B cell (primary cell): ENCODE data around the gene NSUN5. TPM values are rescaled to one million over a fixed set of nuclear protein-coding genes. Genes with fewer than 3 reads are reported as not detected.
"Not testable (repeated sequence)": the region's sequence is repeated elsewhere in the genome, so short reads cannot be mapped to it uniquely, and the experiment has no call there.

Experiments used
- ATAC-seq: fragments of 200-7000 bp; cut with Tn5 transposase; one replicate; pipeline ENCODE4 v1.10.0; 2021; ENCODE audit warnings: low read depth, mild to moderate bottlenecking, moderate number of reproducible peaks, moderate library complexity
- CTCF ChIA-PET: fragments of 350-600 bp; sonication (Branson Sonifier 250); formaldehyde crosslinking; loops from one replicate; lab custom pipeline; 2021; ENCODE audit warnings: antibody characterized with exemption, inconsistent platforms; lab: Charles Lee
- POLR2A ChIA-PET: fragments of 350-600 bp; sonication (Branson Sonifier 250); formaldehyde crosslinking; loops from one replicate; lab custom pipeline; 2021; ENCODE audit warnings: antibody characterized with exemption; lab: Charles Lee
- DNase-seq: peaks from one replicate; pipeline ENCODE4 v3.0.0; 2013
- H2AFZ ChIP-seq: 2 replicates; pipeline ENCODE4 v1.6.1; 2012; ENCODE audit warnings: mild to moderate bottlenecking, low read depth, low read length; ENCODE audit not compliant: insufficient read depth, poor library complexity, severe bottlenecking
- H3K27ac ChIP-seq, 2 donors: 1 replicate in 1 of 2; 2 replicates in 1 of 2; pipeline ENCODE4 v1.5.1; 2012 to 2013; ENCODE audit warnings: low read length in 2 of 2, mild to moderate bottlenecking in 2 of 2, moderate library complexity in 1 of 2
- H3K27me3 ChIP-seq, 4 experiments: fragments of 200-600 bp in 1 of 4; sonication (generic) in 1 of 4; replicated peaks in 1 of 4; 1 replicate in 2 of 4; 2 replicates in 2 of 4; pipeline versions ENCODE4 v1.6.1 to v1.7.0; 2013 to 2016; ENCODE audit warnings: low read length in 3 of 4, mild to moderate bottlenecking in 2 of 4, mixed read lengths in 1 of 4, moderate library complexity in 1 of 4; ENCODE audit not compliant: insufficient read depth in 4 of 4, control insufficient read depth in 3 of 4; ENCODE audit errors: control extremely low read depth in 1 of 4
- H3K36me3 ChIP-seq, 2 experiments: replicated peaks in 1 of 2; 1 replicate in 1 of 2; 2 replicates in 1 of 2; pipeline versions ENCODE4 v1.6.1 to v1.7.1; 2013; ENCODE audit warnings: low read length in 1 of 2; ENCODE audit not compliant: insufficient read depth in 2 of 2, control insufficient read depth in 1 of 2; ENCODE audit errors: control extremely low read depth in 1 of 2, extremely low read depth in 1 of 2
- H3K4me1 ChIP-seq, 2 donors: fragments of 200-600 bp in 1 of 2; sonication (generic) in 1 of 2; 1 replicate in 1 of 2; 2 replicates in 1 of 2; pipeline versions ENCODE4 v1.5.1 to v1.6.1; 2013 to 2017; ENCODE audit warnings: low read length in 2 of 2; ENCODE audit not compliant: control insufficient read depth in 2 of 2, insufficient read depth in 2 of 2
- H3K4me2 ChIP-seq: replicated peaks from 2 replicates; pipeline ENCODE3; 2012; ENCODE audit warnings: mild to moderate bottlenecking, low read depth, low read length; ENCODE audit not compliant: poor library complexity, severe bottlenecking
- H3K4me3 ChIP-seq, 5 experiments: fragments of 200-600 bp in 1 of 5; sonication (generic) in 1 of 5; 1 replicate in 3 of 5; 2 replicates in 2 of 5; pipeline versions ENCODE4 v1.5.1 to v1.7.0; 2011 to 2016; ENCODE audit warnings: low read length in 4 of 5, mild to moderate bottlenecking in 4 of 5, low read depth in 2 of 5, control low read depth in 1 of 5, moderate library complexity in 1 of 5; ENCODE audit not compliant: insufficient read depth in 1 of 5; ENCODE audit errors: control extremely low read depth in 1 of 5, extremely low read depth in 1 of 5
- H3K79me2 ChIP-seq: fragments of 200-600 bp; sonication (generic); one replicate; pipeline ENCODE4 v1.6.0; 2016; ENCODE audit warnings: low read length; ENCODE audit not compliant: control insufficient read depth, insufficient read depth
- H3K9ac ChIP-seq: fragments of 200-600 bp; sonication (generic); 2 replicates; pipeline ENCODE4 v1.6.1; 2017; ENCODE audit warnings: mild to moderate bottlenecking, low read length, moderate library complexity
- H3K9me3 ChIP-seq, 3 donors: one replicate each; pipeline versions ENCODE4 v1.6.1 to v1.7.1; 2013; ENCODE audit warnings: low read length in 2 of 3; ENCODE audit not compliant: control insufficient read depth in 2 of 3, insufficient read depth in 1 of 3; ENCODE audit errors: control extremely low read depth in 1 of 3
- H4K20me1 ChIP-seq: 2 replicates; pipeline ENCODE4 v1.6.0; 2012; ENCODE audit warnings: mild to moderate bottlenecking, low read length; ENCODE audit not compliant: insufficient read depth, control insufficient read depth, poor library complexity, severe bottlenecking
- H3K27ac Mint-ChIP-seq: one replicate; pipeline ENCODE4 v1.8.0; 2021; ENCODE audit warnings: mixed read lengths
- H3K27me3 Mint-ChIP-seq: one replicate; pipeline ENCODE4 v1.8.0; 2021; ENCODE audit warnings: mixed read lengths
- H3K4me1 Mint-ChIP-seq: one replicate; pipeline ENCODE4 v1.8.0; 2021; ENCODE audit warnings: mixed read lengths
- H3K4me3 Mint-ChIP-seq: one replicate; pipeline ENCODE4 v1.8.0; 2021; ENCODE audit warnings: mixed read lengths
- H3K9me3 Mint-ChIP-seq: one replicate; pipeline ENCODE4 v1.8.0; 2022; ENCODE audit warnings: mixed read lengths; ENCODE audit not compliant: insufficient read depth
- WGBS: methylation state at CpG from one replicate; pipeline ENCODE4 v1.1.5; 2013; ENCODE audit warnings: missing lambda C conversion rate; ENCODE audit not compliant: insufficient coverage; 5-methylcytosine and 5-hydroxymethylcytosine counted together
- intact Hi-C: fragments of 100-400 bp; cut with micrococcal nuclease; formaldehyde crosslinking; loops from one replicate; pipeline ENCODE4 v1.10.0; 2022
- polyA plus RNA-seq: library from polyadenylated mRNA; depleted of rRNA; stranded (reverse); fragments of >200 nt; gene quantifications from 2 replicates; pipeline ENCODE4 v1.2.3, GENCODE V29; 2012
- small RNA-seq: library from RNA; depleted of rRNA; stranded (forward); fragments of <200 nt; gene quantifications from one replicate; pipeline ENCODE3, GENCODE V24; 2012; ENCODE audit warnings: low replicate concordance, low read depth; ENCODE audit not compliant: insufficient read length
- total RNA-seq, 2 donors: library from RNA; stranded (reverse); fragments of 120-200 nt in 1 of 2; gene quantifications; 1 replicate in 1 of 2; 2 replicates in 1 of 2; pipeline versions ENCODE4 v1.2.3 to v1.2.4, GENCODE V29; 2013 to 2022

NSUN5 gene
- total and polyA plus RNA-seq, 2 donors (not counting 1 experiment from before 2014, with no cell fraction given), result 67.1 to 98.0 TPM

- H3K4me3 ChIP-seq, H3K27ac Mint-ChIP-seq, H3K27me3 Mint-ChIP-seq, POLR2A ChIA-PET, H3K27me3 ChIP-seq, H3K9me3 Mint-ChIP-seq, CTCF ChIA-PET, H3K79me2 ChIP-seq, H3K4me1 Mint-ChIP-seq, H2AFZ ChIP-seq, H3K9me3 ChIP-seq, H3K9ac ChIP-seq, intact Hi-C loops, H3K27ac ChIP-seq, H3K36me3 ChIP-seq, H3K4me2 ChIP-seq, H4K20me1 ChIP-seq: not testable (repeated sequence)
- H3K4me3 Mint-ChIP-seq, result peak overlapping the region; percentile 32
- peak; percentile 50 for ATAC-seq
- WGBS, result 57% methylated on average over 1 of the region's 4 CpGs
- peak; percentile 11 for DNase-seq
- peaks cover 0 to 11% of the 10 kb centered on the region in 2 donors for H3K4me1 ChIP-seq
Observed at GRCh38 chr7:73267813-73268212, 40.8 kb downstream of the NSUN5 start.

- intact Hi-C loops, H3K27me3 ChIP-seq, POLR2A ChIA-PET, H3K9me3 ChIP-seq, H3K9me3 Mint-ChIP-seq, H3K27me3 Mint-ChIP-seq, H3K36me3 ChIP-seq, H3K27ac ChIP-seq, CTCF ChIA-PET, H3K27ac Mint-ChIP-seq, H3K4me1 Mint-ChIP-seq, H3K4me2 ChIP-seq, H4K20me1 ChIP-seq, H3K4me3 Mint-ChIP-seq, H3K79me2 ChIP-seq, H3K4me3 ChIP-seq, H3K9ac ChIP-seq, H2AFZ ChIP-seq, DNase-seq: not testable (repeated sequence)
- ATAC-seq, result peak; percentile 34
- no CpG with 5 or more reads among the region's 22 CpGs for WGBS
- peaks cover 0 to 11% of the 10 kb centered on the region in 2 donors for H3K4me1 ChIP-seq
Observed at GRCh38 chr7:73266719-73267368, 41.8 kb downstream of the NSUN5 start.

- H3K9me3 ChIP-seq, H3K4me1 ChIP-seq, H3K9ac ChIP-seq, H3K27ac Mint-ChIP-seq, H3K27me3 ChIP-seq, H3K4me1 Mint-ChIP-seq, H3K27ac ChIP-seq, CTCF ChIA-PET, H3K4me2 ChIP-seq, H3K4me3 ChIP-seq, H3K4me3 Mint-ChIP-seq, H4K20me1 ChIP-seq, H3K79me2 ChIP-seq, POLR2A ChIA-PET, H3K9me3 Mint-ChIP-seq, intact Hi-C loops, H3K27me3 Mint-ChIP-seq, DNase-seq, H3K36me3 ChIP-seq, H2AFZ ChIP-seq: not testable (repeated sequence)
- no CpG with 5 or more reads among the region's 2 CpGs for WGBS
- ATAC-seq, result peak; percentile 83
Observed at GRCh38 chr7:73262416-73262815, 46.2 kb downstream of the NSUN5 start.

Small RNAs within 50 kb of the gene (small RNA-seq; reads per million reads assigned to genes)
- not detected for gene RNU6-1080P

Other genes starting within 250 kb of the NSUN5 start
- not detected in 2 replicates for gene SPDYE9, start 222.8 kb downstream of the NSUN5 start, total RNA-seq
- not detected in 2 replicates for gene SPDYE9, start 222.8 kb downstream of the NSUN5 start, polyA plus RNA-seq
- gene TRIM50, start 19.3 kb upstream of the NSUN5 start, total RNA-seq, result not detected in 2 replicates
- not detected in 2 replicates for gene TRIM50, start 19.3 kb upstream of the NSUN5 start, polyA plus RNA-seq
- gene FKBP6, start 19.3 kb upstream of the NSUN5 start, total RNA-seq, result not detected in 2 replicates
- gene FKBP6, start 19.3 kb upstream of the NSUN5 start, polyA plus RNA-seq, result not detected in 2 replicates
- 0.51 and 0.54 TPM in 2 replicates for gene FZD9, start 125.0 kb upstream of the NSUN5 start, total RNA-seq
- gene FZD9, start 125.0 kb upstream of the NSUN5 start, polyA plus RNA-seq, result 0.04 and 0.06 TPM in 2 replicates
- gene BAZ1B, start 213.5 kb upstream of the NSUN5 start, total RNA-seq, result 67.0 and 68.1 TPM in 2 replicates
- gene BAZ1B, start 213.5 kb upstream of the NSUN5 start, polyA plus RNA-seq, result 17.2 and 25.4 TPM in 2 replicates
- gene BCL7B, start 248.9 kb upstream of the NSUN5 start, total RNA-seq, result 61.9 and 64.5 TPM in 2 replicates
- 69.8 and 121 TPM in 2 replicates for gene BCL7B, start 248.9 kb upstream of the NSUN5 start, polyA plus RNA-seq